DND-41 (cell line): ENCODE data around the gene PTPRG.

Experiments used
- CTCF ChIP-seq: IDR thresholded peaks from 2 replicates; pipeline ENCODE4 v1.5.1; 2012; ENCODE audit warnings: borderline replicate concordance, low read length, moderate library complexity, mild to moderate bottlenecking; ENCODE audit not compliant: poor library complexity, severe bottlenecking; ENCODE audit errors: extremely low read depth
- EZH2 ChIP-seq: IDR thresholded peaks from 3 replicates; pipeline ENCODE4 v1.6.1; 2012; ENCODE audit warnings: borderline replicate concordance, low read depth, mild to moderate bottlenecking, moderate library complexity, low read length, inconsistent platforms; ENCODE audit not compliant: severe bottlenecking

DNA sequence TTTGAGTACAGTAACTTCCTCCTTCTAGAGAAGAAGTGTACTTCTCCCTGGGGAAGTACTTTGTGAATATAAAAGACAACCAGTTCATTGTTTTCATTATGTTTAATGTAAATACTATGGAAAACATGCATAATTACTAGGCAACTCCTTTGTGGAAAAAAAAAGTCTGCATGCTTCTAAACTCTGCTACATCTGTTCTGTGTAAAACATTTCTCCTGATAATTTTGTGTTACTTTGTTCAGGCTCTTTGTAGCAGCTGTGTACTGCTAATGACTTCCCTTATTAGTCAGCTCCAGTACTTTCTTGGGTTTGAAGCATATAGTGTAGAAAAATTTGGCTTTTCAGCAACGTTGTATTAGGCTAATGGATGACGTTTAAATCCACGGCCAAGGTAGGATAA, 700.4 kb downstream of the PTPRG start:
- TF ChIP-seq CTCF (no peak), EZH2 (no peak)
